Loucy (cell line): Measurements from ENCODE around the gene TMEM129.

ENCODE experiments used
- H2AFZ ChIP-seq: fragments of 200-600 bp; sonication (generic); 2 replicates; pipeline ENCODE4 v1.6.0; 2016; ENCODE audit warnings: antibody characterized with exemption, mild to moderate bottlenecking, low read length, moderate library complexity
- H3F3A ChIP-seq: fragments of 200-600 bp; 2 replicates; pipeline ENCODE4 v1.6.0; 2016; ENCODE audit warnings: antibody characterized with exemption, low read depth, mild to moderate bottlenecking
- H3K27me3 ChIP-seq: fragments of 200-600 bp; sonication (generic); 2 replicates; pipeline ENCODE4 v1.6.1; 2014; ENCODE audit warnings: low read length, mild to moderate bottlenecking; ENCODE audit not compliant: insufficient read depth, poor library complexity, severe bottlenecking
- H3K36me3 ChIP-seq: fragments of 200-600 bp; sonication (generic); 2 replicates; pipeline ENCODE4 v1.6.1; 2016; ENCODE audit warnings: low read length; ENCODE audit not compliant: insufficient read depth
- H3K4me1 ChIP-seq: fragments of 200-600 bp; sonication (generic); 2 replicates; pipeline ENCODE4 v1.5.1; 2014; ENCODE audit warnings: low read length, mild to moderate bottlenecking; ENCODE audit not compliant: insufficient read depth, poor library complexity, severe bottlenecking
- H3K4me2 ChIP-seq: fragments of 200-600 bp; sonication (generic); 2 replicates; pipeline ENCODE4 v1.6.0; 2014; ENCODE audit warnings: antibody characterized with exemption, low read length, low read depth, mild to moderate bottlenecking; ENCODE audit not compliant: poor library complexity, severe bottlenecking
- H3K4me3 ChIP-seq: fragments of 200-600 bp; sonication (generic); 2 replicates; pipeline ENCODE4 v1.5.1; 2014; ENCODE audit warnings: low read length, mild to moderate bottlenecking, mixed read lengths; ENCODE audit not compliant: poor library complexity, severe bottlenecking
- H3K79me2 ChIP-seq: fragments of 200-600 bp; sonication (generic); 2 replicates; pipeline ENCODE4 v1.6.1; 2014; ENCODE audit warnings: low read length; ENCODE audit not compliant: insufficient read depth
- H3K9ac ChIP-seq: fragments of 200-600 bp; sonication (generic); 2 replicates; pipeline ENCODE4 v1.6.0; 2014; ENCODE audit warnings: mild to moderate bottlenecking, low read depth, low read length, moderate library complexity; ENCODE audit not compliant: poor library complexity, severe bottlenecking
- H3K9me2 ChIP-seq: fragments of 200-600 bp; sonication (generic); replicated peaks from 2 replicates; pipeline ENCODE4 v1.6.1; 2016; ENCODE audit warnings: low read depth, low read length, mixed read lengths
- H3K9me3 ChIP-seq: fragments of 200-600 bp; sonication (generic); 2 replicates; pipeline ENCODE4 v1.6.1; 2014; ENCODE audit warnings: mild to moderate bottlenecking, antibody characterized with exemption, low read length, low read depth; ENCODE audit not compliant: insufficient read depth
- H4K20me1 ChIP-seq: fragments of 200-600 bp; sonication (generic); 2 replicates; pipeline ENCODE4 v1.6.0; 2014; ENCODE audit warnings: antibody characterized with exemption, low read length, mild to moderate bottlenecking; ENCODE audit not compliant: insufficient read depth, poor library complexity, severe bottlenecking
- CTCF ChIP-seq: fragments of 200-600 bp; sonication (generic); conservative IDR thresholded peaks from 2 replicates; pipeline ENCODE4 v1.5.1; 2014; ENCODE audit warnings: mild to moderate bottlenecking, antibody characterized with exemption, low read length
- EZH2phosphoT487 ChIP-seq: fragments of 200-600 bp; IDR thresholded peaks from 2 replicates; pipeline ENCODE4 v1.6.1; 2018; ENCODE audit warnings: antibody characterized with exemption, mild to moderate bottlenecking, moderate library complexity, borderline replicate concordance

The TMEM129 gene

DNA sequence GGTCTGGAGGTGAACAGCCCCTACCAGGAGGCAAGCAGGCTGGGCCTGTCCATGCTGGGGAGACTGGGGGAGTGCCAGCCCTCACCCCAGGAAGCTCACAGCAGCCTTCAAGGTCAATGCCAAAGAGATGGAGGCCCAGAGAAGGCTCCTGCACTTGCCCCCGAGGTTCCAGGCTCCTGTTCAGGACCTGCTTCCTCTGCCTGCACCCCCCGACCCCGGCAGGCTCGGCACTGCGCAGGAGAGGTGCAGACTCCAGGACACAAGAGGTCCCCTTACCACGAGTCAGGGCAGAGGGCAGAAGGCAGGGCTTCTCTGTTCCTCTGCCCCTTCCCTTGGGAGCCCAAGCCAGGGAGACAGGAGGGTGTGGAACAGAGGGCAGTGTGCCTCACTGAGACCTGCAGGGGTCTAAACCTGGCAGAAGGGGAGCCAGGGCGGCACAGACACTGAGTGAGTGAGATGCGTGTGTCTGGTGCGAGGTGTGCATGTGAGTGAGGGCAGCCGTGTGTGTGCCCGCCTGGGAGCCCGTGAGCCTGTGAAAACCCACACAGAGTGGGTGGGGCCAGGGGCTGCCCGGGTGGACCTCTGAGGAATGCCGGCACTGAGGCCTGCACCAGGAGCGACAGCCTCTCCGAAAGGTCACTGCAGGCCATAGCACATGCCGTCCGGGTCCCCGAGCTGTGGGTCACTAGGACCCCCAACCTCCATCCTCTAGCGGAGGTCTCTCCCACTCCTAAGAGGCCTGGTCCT, 41.3 kb upstream of the TMEM129 start:
- Histone ChIP-seq H3K79me2 (no peaks in the 10 kb centered on the region), H3K36me3 (no peaks in the 10 kb centered on the region), H3K4me3 (no peak overlapping the region), H2AFZ (no peak overlapping the region), H3K9me3 (no peaks in the 10 kb centered on the region), H3F3A (no peaks in the 10 kb centered on the region), H3K4me1 (no peaks in the 10 kb centered on the region), H3K27me3 (no peaks in the 10 kb centered on the region), H3K9ac (no peak overlapping the region), H3K4me2 (no peak overlapping the region), H3K9me2 (no peaks in the 10 kb centered on the region), H4K20me1 (no peaks in the 10 kb centered on the region)
- TF ChIP-seq CTCF: no peak
- TF ChIP-seq EZH2phosphoT487: no peak

DNA sequence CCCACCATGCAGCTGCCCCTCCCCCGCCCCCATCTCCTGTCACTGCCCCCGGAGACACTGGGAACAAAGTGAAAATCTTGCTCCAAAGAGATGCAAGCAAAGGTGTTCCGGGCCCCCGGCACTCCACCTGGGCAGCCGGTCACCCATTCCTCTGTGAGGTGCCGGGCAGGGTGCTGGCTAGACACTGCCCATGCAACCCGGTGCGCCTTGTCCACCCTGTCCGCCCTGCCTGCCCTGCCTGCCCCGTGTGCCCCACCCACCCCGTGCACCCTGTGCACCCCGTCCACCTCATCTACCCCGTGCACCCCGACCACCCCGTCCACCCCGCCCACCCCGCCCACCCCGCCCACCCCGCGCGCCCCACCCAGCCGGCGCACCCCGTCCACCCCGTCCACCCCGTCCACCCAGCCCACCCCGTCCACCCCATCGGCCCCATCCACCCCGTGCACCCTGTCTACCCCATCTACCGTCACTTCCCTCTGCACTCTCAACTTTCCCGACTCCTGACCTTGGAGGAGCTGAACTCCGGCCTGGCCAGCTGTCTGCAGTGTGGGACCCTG, 40.1 kb upstream of the TMEM129 start:
- Histone ChIP-seq H3K4me1 (no peaks in the 10 kb centered on the region), H3K9me3 (no peaks in the 10 kb centered on the region), H3K79me2 (no peaks in the 10 kb centered on the region), H2AFZ (no peak overlapping the region), H3K4me3 (no peak overlapping the region), H3F3A (no peaks in the 10 kb centered on the region), H3K9me2 (no peaks in the 10 kb centered on the region), H3K36me3 (no peaks in the 10 kb centered on the region), H3K27me3 (no peaks in the 10 kb centered on the region), H3K4me2 (no peak overlapping the region), H4K20me1 (no peaks in the 10 kb centered on the region), H3K9ac (no peak overlapping the region)
- TF ChIP-seq CTCF: no peak
- TF ChIP-seq EZH2phosphoT487: no peak

- no peaks in the 10 kb centered on the region for H3K4me1 ChIP-seq
Observed at GRCh38 chr4:1760521-1761071, 39.5 kb upstream of the TMEM129 start.

More at GRCh38 chr4:1760521-1761071, 39.5 kb upstream of the TMEM129 start:
- Histone ChIP-seq H3K27me3 (no peaks in the 10 kb centered on the region), H3K79me2 (no peaks in the 10 kb centered on the region), H3K9me3 (no peaks in the 10 kb centered on the region), H3K9ac (no peak overlapping the region), H3K9me2 (no peaks in the 10 kb centered on the region), H3K36me3 (no peaks in the 10 kb centered on the region), H3F3A (no peaks in the 10 kb centered on the region), H2AFZ (no peak overlapping the region), H3K4me3 (no peak overlapping the region), H4K20me1 (no peaks in the 10 kb centered on the region), H3K4me2 (no peak overlapping the region)
- TF ChIP-seq EZH2phosphoT487: no peak
- TF ChIP-seq CTCF: no peak
